IMR-90 (cell line): ENCODE data around the gene MYT1. TPM values are rescaled to one million over a fixed set of nuclear protein-coding genes. Genes with fewer than 3 reads are reported as not detected.

Experiments used
- ATAC-seq: fragments of 200-7000 bp; cut with Tn5 transposase; 2 replicates; pipeline ENCODE4 v1.9.1; 2020; ENCODE audit warnings: low read depth, mild to moderate bottlenecking, moderate library complexity
- BruUV-seq: library from RNA; stranded (reverse); fragments of 400-500 nt; replicated peaks from 2 replicates; lab custom pipeline; 2021; lab: Mats Ljungman, UMichigan
- CTCF ChIA-PET: fragments of 300-600 bp; formaldehyde crosslinking; extraction: SDS; loops from one replicate; lab custom pipeline; 2021; ENCODE audit warnings: antibody characterized with exemption; lab: Yijun Ruan, JAX
- POLR2A ChIA-PET: fragments of 300-600 bp; sonication (Branson Sonifier 250); formaldehyde crosslinking; loops from one replicate; lab custom pipeline; 2022; ENCODE audit warnings: antibody characterized with exemption; ENCODE audit not compliant: unreplicated experiment; lab: Charles Lee
- DNase-seq: peaks from one replicate; pipeline ENCODE4 v3.0.0; 2013
- H2AFZ ChIP-seq: replicated peaks from 2 replicates; pipeline ENCODE3; 2013; ENCODE audit warnings: low read length, mild to moderate bottlenecking; ENCODE audit not compliant: poor library complexity
- H2AK5ac ChIP-seq: 2 replicates; pipeline ENCODE4 v1.6.1; 2013; ENCODE audit warnings: low read depth, low read length, inconsistent platforms
- H2AK9ac ChIP-seq: replicated peaks from 2 replicates; pipeline ENCODE3; 2013; ENCODE audit warnings: mild to moderate bottlenecking, low read depth, low read length, moderate library complexity; ENCODE audit not compliant: poor library complexity
- H2BK120ac ChIP-seq: 2 replicates; pipeline ENCODE4 v1.6.1; 2013; ENCODE audit warnings: low read depth, low read length, inconsistent platforms
- H2BK15ac ChIP-seq: 3 replicates; pipeline ENCODE4 v1.6.1; 2013; ENCODE audit warnings: low read depth, low read length, inconsistent platforms
- H2BK20ac ChIP-seq: 2 replicates; pipeline ENCODE4 v1.6.1; 2013; ENCODE audit warnings: low read depth, mild to moderate bottlenecking, inconsistent platforms, low read length, moderate library complexity
- H2BK5ac ChIP-seq: 2 replicates; pipeline ENCODE4 v1.6.1; 2013; ENCODE audit warnings: mild to moderate bottlenecking, low read depth, low read length, inconsistent platforms; ENCODE audit not compliant: poor library complexity, severe bottlenecking
- H3K14ac ChIP-seq: replicated peaks from 2 replicates; pipeline ENCODE4 v1.6.1; 2013; ENCODE audit warnings: low read depth, low read length, inconsistent platforms
- H3K18ac ChIP-seq: 2 replicates; pipeline ENCODE4 v1.6.1; 2013; ENCODE audit warnings: low read depth, low read length, control low read depth
- H3K23ac ChIP-seq: 2 replicates; pipeline ENCODE4 v1.6.1; 2013; ENCODE audit warnings: low read depth, low read length, inconsistent platforms
- H3K27ac ChIP-seq: 2 replicates; pipeline ENCODE4 v1.5.1; 2013; ENCODE audit warnings: mild to moderate bottlenecking, control low read depth, low read length; ENCODE audit not compliant: insufficient read depth
- H3K27me3 ChIP-seq: 2 replicates; pipeline ENCODE4 v1.6.1; 2013; ENCODE audit warnings: low read length; ENCODE audit not compliant: control insufficient read depth, insufficient read depth
- H3K36me3 ChIP-seq: 2 replicates; pipeline ENCODE4 v1.6.1; 2013; ENCODE audit warnings: low read length, mixed read lengths; ENCODE audit not compliant: control insufficient read depth, insufficient read depth
- H3K4ac ChIP-seq: 2 replicates; pipeline ENCODE4 v1.6.1; 2013; ENCODE audit warnings: low read depth, low read length, inconsistent platforms
- H3K4me1 ChIP-seq: 2 replicates; pipeline ENCODE4 v1.6.1; 2013; ENCODE audit warnings: low read length, mixed read lengths; ENCODE audit not compliant: control insufficient read depth, insufficient read depth
- H3K4me2 ChIP-seq: 2 replicates; pipeline ENCODE4 v1.6.1; 2013; ENCODE audit warnings: low read depth, mild to moderate bottlenecking, control low read depth, low read length, moderate library complexity
- H3K4me3 ChIP-seq: 2 replicates; pipeline ENCODE4 v1.5.1; 2013; ENCODE audit warnings: low read depth, mild to moderate bottlenecking, control low read depth, low read length, moderate library complexity; ENCODE audit not compliant: insufficient read depth
- H3K56ac ChIP-seq: 2 replicates; pipeline ENCODE4 v1.6.1; 2013; ENCODE audit warnings: low read length, inconsistent platforms; ENCODE audit not compliant: insufficient read depth; ENCODE audit errors: extremely low read depth
- H3K79me1 ChIP-seq, 2 experiments: 2 replicates each; pipeline ENCODE4 v1.6.1; 2013; ENCODE audit warnings: low read length in 2 of 2, inconsistent platforms in 1 of 2, low read depth in 1 of 2
- H3K9ac ChIP-seq: 2 replicates; pipeline ENCODE4 v1.6.1; 2013; ENCODE audit warnings: low read depth, low read length, control low read depth
- H3K9me1 ChIP-seq: 2 replicates; pipeline ENCODE4 v1.6.1; 2013; ENCODE audit warnings: low read length, inconsistent platforms; ENCODE audit not compliant: insufficient read depth
- H3K9me3 ChIP-seq: 2 replicates; pipeline ENCODE4 v1.6.1; 2013; ENCODE audit warnings: low read length; ENCODE audit not compliant: control insufficient read depth, insufficient read depth
- H4K20me1 ChIP-seq: 2 replicates; pipeline ENCODE4 v1.6.1; 2013; ENCODE audit warnings: low read length, inconsistent platforms; ENCODE audit not compliant: insufficient read depth
- H4K5ac ChIP-seq: 2 replicates; pipeline ENCODE4 v1.6.1; 2013; ENCODE audit warnings: mild to moderate bottlenecking, low read depth, low read length, control low read depth
- H4K8ac ChIP-seq, 2 experiments: 2 replicates each; pipeline ENCODE4 v1.6.1; 2013; ENCODE audit warnings: low read depth in 2 of 2, low read length in 2 of 2, control low read depth in 1 of 2, inconsistent platforms in 1 of 2
- H4K91ac ChIP-seq: 2 replicates; pipeline ENCODE4 v1.6.1; 2013; ENCODE audit warnings: low read depth, low read length, inconsistent platforms; ENCODE audit not compliant: insufficient read depth
- CHD1 ChIP-seq: IDR thresholded peaks from 2 replicates; pipeline ENCODE4 v1.6.1; 2012; ENCODE audit warnings: low read depth, low read length, improper control_type of control experiment
- NFE2L2 ChIP-seq: fragments of 150-350 bp; IDR thresholded peaks from 2 replicates; pipeline ENCODE4 v1.6.1; 2016; ENCODE audit warnings: low read depth, mild to moderate bottlenecking, low read length
- WGBS, 2 experiments: methylation state at CpG; one replicate each; pipeline versions ENCODE4 v1.1.5 to v1.1.7; 2013; ENCODE audit warnings: missing lambda C conversion rate in 2 of 2; ENCODE audit not compliant: insufficient read length in 1 of 2; ENCODE audit errors: extremely low coverage in 2 of 2; 5-methylcytosine and 5-hydroxymethylcytosine counted together
- dilution Hi-C: fragments of 300-500 bp; cut with HindIII; formaldehyde crosslinking; loops from one replicate; pipeline ENCODE4 v1.14.3; 2018; ENCODE audit warnings: low sequenced_read_pairs; ENCODE audit not compliant: unreplicated experiment
- in situ Hi-C: fragments of 300-500 bp; cut with MboI; formaldehyde crosslinking; loops from 3 replicates; pipeline ENCODE4 v1.14.3; 2019; ENCODE audit warnings: low sequenced_read_pairs, inconsistent platforms, mixed read lengths
- intact Hi-C: fragments of 100-400 bp; cut with micrococcal nuclease; formaldehyde crosslinking; loops from 2 replicates; pipeline ENCODE4 v1.10.0; 2022
- polyA plus RNA-seq, 3 experiments: library from polyadenylated mRNA; depleted of rRNA; stranded (reverse); fragments of >200 nt; gene quantifications; 2 replicates each; pipeline ENCODE4 v1.2.3, GENCODE V29; 2012; ENCODE audit warnings: low replicate concordance in 1 of 3
- total RNA-seq: library from RNA; depleted of rRNA; stranded (reverse); fragments of >200 nt; gene quantifications from 2 replicates; pipeline ENCODE4 v1.2.3, GENCODE V29; 2012

Gene MYT1
- total and polyA plus RNA-seq, 2 of the 4 experiments (the other 2 are of a cell fraction): not detected

GRCh38 chr20:64191002-64191401, 26.8 kb downstream of the MYT1 start:
- no peak overlapping the region for H3K4me3 ChIP-seq
- H2BK120ac ChIP-seq: no peak overlapping the region
- WGBS, 2 experiments: 40% methylated on average over 2 of the region's 4 CpGs; no CpG with 5 or more reads in 1 of the 2 experiments
- no peak overlapping the region for H3K4ac ChIP-seq
- no peak overlapping the region for H4K8ac ChIP-seq
- no peaks in the 10 kb centered on the region for H3K4me1 ChIP-seq
- no peak overlapping the region for H2BK15ac ChIP-seq
- dilution Hi-C loops (no loop called here), in situ Hi-C loops (no loop called here), intact Hi-C loops (no loop called here)
- no peak overlapping the region for H2AK9ac ChIP-seq
- H3K18ac ChIP-seq: no peak overlapping the region
- POLR2A ChIA-PET: no interaction called here
- ATAC-seq: no peak
- DNase-seq: no peak
- no peak overlapping the region for H3K14ac ChIP-seq
- no peaks in the 10 kb centered on the region for H3K9me1 ChIP-seq
- no TSS peak for BruUV-seq
- H3K56ac ChIP-seq: no peak overlapping the region
- H4K5ac ChIP-seq: no peak overlapping the region
- CTCF ChIA-PET: no interaction called here
- H2BK20ac ChIP-seq: no peak overlapping the region
- peaks cover 24% of the 10 kb centered on the region for H3K27me3 ChIP-seq
- H4K91ac ChIP-seq: no peak overlapping the region
- no peak overlapping the region for H3K9ac ChIP-seq
- H2AK5ac ChIP-seq: no peak overlapping the region
- no peak overlapping the region for H3K4me2 ChIP-seq
- no peak overlapping the region for H3K23ac ChIP-seq
- TF ChIP-seq NFE2L2: no peak
- TF ChIP-seq CHD1: no peak
- no peaks in the 10 kb centered on the region for H4K20me1 ChIP-seq
- no peak overlapping the region for H3K27ac ChIP-seq
- H2AFZ ChIP-seq: no peak overlapping the region
- peaks cover under 1% of the 10 kb centered on the region; the same call in 1 of the 2 replicates for H3K9me3 ChIP-seq
- H3K79me1 ChIP-seq: no peaks in the 10 kb centered on the region
- H3K36me3 ChIP-seq: no peaks in the 10 kb centered on the region
- H2BK5ac ChIP-seq: no peak overlapping the region
